A172 (cell line): ENCODE results near the gene MGMT. TPM values are rescaled to one million over a fixed set of nuclear protein-coding genes. Genes with fewer than 3 reads are reported as not detected.

Source experiments
- DNase-seq: peaks from one replicate; pipeline ENCODE4 v3.0.0-alpha.2; 2015; ENCODE audit warnings: low spot score
- total RNA-seq: library from RNA; depleted of rRNA; stranded (reverse); fragments of >200 nt; shearing (Covaris generic); gene quantifications from 2 replicates; pipeline ENCODE4 v1.2.3, GENCODE V29; 2014

MGMT gene
- total RNA-seq, 1 experiment from 2014 or later = not detected

DNA sequence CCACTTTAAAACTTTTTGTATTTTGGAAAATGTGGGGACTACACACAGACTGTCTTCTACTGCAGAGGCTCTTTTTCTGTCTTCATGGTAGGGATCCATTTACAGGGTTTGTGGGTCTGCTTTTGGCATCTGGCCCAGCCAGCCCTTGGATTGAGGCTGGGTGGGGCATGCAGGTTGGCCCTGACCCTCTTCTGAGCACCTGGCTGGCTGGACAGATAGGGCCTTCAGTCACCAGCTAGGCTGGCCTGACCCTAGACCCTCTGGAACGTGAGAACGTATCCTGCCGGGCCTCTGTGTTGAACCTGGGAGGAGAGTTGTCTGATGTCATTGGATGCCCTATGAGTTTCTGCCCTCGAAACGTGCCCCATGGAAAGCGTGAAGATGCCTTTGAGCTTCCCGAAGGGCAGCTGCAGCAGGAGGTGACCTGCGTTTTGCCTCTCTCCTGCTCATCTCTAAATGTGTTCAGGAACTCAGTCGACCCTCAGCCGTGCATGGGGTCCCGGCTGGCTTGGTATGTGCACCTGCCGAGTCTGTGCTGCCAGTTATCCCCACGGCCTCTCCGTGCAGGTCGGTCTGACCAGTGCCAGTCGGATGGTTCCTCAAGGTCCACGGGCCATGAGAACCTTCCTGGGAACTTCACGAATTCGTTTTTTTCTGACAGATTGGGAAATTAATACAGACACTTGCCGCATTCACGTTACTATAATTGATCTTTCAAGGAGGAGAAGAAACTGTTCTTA lies 74.9 kb downstream of the MGMT start:
- no peak for DNase-seq

DNA sequence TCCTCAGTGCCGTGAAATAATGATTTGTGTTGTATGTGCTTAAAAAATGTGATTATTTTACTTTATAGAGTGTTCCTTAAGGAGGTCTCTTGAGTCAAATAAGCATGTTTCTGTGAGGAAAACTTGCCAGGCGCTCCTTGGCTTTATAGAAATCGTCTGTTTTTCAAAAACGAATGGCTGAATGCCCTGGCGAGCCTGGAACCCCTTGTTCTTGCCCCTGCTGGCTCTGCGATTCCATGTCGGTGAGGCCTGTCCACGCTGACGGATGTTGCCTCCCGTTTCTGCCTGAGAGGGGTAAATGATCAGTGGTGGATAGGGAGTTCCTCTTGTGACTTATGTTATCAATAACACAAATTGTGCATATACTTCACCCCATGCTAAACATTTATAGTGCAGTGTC lies 75.5 kb downstream of the MGMT start:
- no peak for DNase-seq

DNA sequence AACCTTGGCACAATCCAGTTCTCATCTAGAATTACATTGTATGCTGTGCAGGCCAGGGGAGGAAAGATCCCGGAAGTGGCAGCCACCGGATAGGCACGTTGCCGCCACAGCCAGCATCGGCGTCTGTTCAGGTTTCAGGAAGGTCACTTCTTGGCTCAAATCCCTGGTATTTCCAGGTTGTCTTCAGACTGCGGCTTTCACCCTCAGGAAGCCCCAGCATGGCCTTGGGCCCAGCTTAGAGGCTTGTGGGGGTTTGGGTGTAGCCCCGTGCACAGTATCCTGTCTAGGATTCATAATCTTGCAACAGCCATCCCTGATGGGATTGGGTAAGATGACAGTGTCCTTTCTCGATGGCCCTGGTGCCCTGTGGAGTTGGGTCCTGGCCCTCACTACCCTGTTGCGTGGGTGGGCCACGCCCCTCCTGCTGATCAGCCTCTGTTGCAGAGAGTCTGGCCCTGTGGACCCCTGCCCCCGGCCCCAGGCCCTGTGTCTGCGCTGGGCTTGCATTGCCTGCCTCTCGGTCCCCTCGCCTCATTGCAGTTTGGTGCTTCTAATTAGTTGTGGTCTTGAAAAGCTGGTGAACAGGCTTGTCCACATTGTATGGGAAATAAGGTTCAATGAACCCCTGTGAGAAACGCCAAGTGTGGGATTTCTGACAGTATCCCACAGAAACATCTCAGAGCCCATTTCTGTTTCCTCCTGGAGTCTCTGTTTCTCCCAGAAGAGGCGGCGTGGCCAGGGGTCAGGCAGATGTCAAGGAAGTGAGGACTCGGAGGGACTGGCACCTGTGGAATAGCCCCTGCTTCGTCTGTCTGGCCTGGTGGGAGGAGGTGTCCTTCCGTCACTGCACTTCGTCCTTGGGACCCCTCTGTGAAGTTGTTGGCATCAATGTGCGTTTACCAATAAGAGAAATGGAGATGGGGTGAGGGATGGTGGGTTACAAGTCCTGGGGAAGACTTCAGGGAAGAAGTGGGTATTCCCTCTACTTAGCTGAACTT lies 77.5 kb downstream of the MGMT start:
- no peak for DNase-seq

DNA sequence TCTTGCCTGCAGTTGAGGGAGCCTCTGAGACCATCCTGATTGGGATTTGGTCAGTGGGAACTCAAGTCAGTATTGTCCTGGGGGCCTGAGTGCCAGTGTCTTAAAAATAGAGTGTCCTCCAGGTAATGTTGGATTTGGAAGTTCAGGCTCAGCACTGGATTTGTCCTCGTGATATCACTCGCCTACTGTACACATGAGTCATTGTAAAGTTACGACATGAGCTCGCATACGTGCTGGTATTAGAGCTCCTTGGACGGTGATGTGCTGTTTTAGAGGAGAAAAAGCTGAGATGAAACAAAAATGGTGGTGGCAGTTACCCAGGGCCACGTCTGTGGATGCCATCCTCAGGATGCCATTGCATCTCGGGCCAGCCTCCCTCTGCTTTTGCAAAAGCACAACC lies 78.2 kb downstream of the MGMT start:
- DNase-seq = no peak

DNA sequence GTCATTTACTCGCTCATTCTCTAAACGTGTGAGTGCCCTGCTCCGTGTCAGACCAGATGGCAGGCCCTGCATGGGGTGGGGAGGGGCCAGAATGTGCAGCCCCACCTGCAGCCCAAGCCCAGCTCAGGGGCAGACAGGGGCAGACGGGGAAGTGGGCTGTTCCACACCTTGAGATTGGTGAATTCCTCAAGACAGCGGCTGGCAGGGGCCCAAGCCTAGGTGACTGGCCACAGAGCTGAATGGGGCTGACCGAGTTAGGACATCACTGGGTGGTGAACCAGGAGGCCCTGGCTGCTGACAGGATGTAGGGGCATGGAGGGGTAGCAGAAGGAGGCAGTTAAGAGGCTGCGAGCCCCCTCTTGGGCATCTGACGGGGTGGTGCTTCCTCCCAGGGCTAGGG lies 79.1 kb downstream of the MGMT start:
- DNase-seq = no peak

DNA sequence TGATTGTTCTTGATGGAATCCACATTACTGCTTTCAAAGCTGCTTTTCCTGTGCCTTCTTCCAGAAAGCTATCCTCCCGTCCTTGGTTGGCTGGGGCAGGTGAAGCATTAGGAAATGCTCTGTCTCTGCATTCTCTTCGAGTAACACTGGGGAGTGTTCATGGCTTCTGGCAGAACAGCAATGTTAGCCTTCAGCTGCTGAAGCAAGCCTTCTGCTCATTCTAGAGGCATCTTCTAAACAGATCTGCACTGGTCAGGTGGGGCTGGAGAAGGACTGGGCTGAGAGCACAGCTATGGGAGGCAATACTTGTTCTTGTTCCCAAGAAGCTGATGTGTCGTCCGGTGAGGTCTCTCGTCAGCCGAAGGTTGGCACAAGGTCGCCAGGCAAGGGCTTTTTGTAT lies 80.6 kb downstream of the MGMT start:
- no peak for DNase-seq

DNA sequence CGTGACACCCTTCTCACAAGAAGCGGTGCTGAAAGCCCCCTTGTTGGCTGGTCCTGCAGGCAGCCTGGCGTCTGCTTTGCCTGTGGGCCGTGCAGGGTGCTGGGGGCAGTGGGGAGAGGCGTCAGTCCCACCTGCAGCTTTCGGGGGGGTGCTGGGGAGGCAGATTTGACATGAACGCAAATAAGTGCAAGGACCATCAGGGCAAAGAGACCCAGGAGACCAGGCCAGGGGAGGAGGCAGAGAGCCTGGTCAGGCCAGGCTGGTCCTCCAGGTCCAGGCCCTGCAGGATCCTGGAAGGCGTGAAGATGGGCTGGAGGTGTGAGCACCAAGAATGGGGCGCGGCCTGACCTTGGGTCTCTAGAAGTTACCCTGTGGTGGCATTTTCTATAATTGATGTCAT lies 81.6 kb downstream of the MGMT start:
- no peak for DNase-seq

DNA sequence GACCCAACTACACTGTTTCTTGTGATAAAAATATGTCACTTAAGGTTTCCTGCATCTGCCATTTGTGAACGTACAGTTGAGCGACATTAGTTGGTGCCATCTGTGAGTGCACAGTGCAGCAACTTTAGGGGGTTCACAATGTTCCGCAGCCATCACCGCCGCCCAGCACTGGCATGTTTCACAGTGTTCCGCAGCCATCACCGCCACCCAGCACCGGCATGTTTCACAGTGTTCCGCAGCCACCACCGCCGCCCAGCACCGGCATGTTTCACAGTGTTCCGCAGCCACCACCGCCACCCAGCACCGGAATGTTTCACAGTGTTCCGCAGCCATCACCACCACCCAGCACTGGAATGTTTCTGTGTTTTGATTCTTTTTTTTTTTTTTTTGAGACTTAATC lies 83.0 kb downstream of the MGMT start:
- DNase-seq = no peak

DNA sequence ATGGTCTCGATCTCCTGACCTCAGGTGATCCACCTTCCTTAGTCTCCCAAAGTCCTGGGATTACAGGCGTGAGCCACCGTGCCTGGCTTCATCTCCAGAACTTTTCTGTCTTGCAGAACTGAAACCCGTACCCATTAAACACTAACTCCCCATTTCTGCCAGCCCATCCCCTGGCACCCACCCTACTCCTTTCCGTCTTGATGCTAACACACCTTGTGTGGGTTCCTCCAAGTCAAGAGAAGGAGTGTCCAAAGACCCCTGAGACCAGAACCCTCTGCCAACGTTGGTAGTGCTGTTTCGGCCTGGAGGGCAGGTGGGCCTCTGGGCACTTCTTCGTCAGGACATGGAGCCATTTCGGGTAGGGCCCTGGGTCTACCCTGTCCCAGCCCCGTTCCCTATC lies 83.6 kb downstream of the MGMT start:
- no peak for DNase-seq

DNA sequence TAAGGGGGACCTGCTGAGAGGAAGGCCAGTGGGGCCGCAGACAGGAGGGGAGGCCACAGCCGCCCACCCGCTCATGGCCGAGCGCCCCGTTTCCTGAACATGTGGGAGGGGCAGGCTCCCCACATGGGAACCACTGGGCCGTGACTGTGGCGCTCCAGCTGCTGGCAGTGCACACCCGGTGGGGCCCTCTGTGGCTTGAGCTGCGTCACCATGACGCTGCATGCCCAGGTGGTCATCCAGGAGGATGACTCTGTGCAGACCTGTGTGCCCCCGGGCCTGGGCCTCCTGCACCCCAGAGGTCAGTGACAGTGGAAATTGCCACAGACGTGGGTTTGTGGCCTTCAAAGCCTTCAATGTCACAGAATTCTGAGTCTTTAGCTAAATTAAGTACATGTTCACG lies 85.1 kb downstream of the MGMT start:
- no peak for DNase-seq

DNA sequence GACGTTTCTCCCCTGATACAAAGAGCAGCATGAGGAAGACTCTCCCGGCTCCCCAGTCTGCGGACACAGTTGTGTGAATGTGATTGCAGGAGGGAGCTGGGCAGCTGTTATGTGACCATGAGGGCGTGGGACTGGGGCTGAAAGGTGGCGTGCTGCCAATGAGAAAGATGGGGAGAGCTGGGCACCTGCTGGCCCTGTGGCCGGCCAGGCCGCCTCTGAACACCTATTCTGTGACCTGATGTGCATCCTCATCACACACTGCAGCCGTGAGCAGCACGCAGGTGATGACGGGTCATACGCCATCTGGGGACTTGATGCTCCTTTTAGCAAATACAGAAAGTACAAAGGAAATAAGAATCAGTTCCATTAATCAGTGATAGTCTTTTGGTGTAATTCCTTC lies 86.9 kb downstream of the MGMT start:
- DNase-seq = no peak

DNA sequence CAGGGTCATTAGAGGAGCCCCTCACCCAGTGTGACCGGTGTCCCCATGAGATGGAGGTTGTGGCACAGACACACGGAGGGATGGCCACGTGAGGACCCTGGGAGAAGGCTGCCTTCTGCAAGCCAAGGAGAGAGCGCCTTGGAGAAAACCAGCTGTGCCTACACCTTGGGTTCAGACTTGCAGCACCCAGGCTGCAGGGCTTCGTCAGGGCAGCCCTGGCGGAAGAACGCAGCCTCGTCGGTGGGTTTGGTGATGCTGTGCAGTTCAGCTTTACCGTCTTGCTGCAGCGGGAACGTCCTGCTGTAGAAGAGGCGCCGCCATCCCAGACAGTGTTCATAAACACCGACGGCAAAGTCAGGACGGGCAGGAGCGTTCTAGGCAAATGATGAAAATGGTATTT lies 89.3 kb downstream of the MGMT start:
- DNase-seq = no peak

DNA sequence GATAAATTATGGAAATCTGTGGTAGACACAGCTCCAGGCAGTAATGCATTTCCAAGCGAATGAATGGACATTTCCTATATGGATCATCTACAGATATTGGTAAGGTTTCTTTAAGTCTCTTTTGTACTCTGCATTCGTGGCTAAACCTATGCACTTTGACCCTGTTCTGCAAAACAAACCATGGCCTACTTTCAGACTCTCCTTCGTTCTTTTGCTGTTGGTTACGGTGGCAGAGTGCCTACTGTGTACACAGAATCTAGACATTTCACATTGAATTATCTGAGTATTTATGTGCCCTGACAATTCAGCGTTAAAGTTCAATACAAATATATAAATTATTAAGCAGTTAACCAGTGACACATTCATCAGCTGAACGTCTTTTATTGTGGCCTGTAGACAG lies 93.3 kb downstream of the MGMT start:
- DNase-seq = no peak

DNA sequence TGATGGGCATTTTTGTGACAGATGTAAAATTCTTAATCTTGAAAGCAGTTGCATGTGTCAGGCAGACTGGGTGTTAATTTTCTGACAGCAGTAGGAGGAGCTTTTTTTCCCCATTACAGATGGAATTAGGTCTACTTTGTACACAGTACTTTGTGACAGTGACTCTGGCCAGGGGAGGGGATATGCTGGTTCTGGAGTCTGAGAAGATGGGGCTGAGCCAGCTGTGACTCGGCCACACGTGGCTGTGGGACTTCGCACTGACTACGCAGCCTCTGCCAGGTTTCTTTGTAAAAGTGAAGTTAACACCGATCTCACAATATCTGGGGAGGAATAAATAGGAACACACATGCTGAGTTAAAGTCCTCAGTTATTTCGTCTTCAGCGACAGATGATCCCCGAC lies 95.4 kb downstream of the MGMT start:
- DNase-seq = no peak

DNA sequence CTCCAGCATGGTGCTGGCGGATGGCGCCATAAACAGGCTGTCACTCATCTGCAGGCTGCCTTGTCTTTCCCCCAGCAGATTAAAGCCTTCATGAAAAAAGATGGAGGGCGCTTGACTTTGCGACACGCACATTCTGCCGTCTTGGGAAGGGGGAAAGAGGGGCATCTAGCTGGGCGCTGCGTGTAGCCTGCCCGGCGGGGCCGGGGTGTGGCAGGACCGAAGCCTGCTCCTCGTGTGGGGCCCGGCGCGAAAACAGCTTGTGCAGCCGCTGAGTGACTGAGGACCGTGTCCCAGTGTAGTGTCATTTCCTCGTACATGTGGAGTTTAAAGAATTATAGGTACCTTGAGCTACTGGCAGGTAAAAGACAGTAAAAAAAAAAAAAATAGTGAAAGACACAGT lies 97.9 kb downstream of the MGMT start:
- no peak for DNase-seq

DNA sequence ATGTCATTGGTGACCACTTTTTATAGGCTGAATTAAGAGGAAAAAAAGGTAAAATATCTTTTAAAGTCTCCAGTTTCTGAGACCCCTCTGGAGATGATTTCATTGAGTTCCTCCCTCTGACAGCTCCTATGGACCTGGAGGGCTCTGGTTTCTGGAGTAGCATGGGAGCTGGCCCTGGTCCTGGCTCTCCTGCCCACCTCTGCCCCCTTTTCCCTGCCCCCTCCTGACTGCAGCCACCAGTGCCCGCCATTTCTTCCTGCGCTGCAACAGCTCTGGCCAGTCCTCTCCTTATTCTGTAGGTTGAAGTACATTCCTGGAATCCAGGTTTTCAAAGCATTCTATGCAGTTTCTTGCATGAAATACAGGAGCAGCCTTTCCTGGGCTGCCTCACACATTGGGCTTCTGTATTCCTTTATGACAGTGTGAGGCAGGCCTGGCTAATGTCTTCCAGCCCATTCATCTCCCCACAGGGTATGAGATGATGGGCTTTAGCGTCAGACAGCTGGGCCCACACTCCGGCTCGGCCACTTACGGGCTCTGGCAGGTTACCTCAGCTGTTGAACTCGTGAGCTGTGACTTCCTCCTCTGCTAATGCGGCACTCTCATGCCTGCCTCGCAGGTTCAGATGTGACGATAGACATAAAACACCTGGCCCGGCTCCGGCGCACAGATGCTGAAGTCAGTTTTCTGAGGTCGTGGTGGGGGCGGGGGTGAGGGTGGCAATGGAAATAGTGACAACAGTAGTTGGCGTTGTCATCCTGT lies 101.7 kb downstream of the MGMT start:
- no peak for DNase-seq

DNA sequence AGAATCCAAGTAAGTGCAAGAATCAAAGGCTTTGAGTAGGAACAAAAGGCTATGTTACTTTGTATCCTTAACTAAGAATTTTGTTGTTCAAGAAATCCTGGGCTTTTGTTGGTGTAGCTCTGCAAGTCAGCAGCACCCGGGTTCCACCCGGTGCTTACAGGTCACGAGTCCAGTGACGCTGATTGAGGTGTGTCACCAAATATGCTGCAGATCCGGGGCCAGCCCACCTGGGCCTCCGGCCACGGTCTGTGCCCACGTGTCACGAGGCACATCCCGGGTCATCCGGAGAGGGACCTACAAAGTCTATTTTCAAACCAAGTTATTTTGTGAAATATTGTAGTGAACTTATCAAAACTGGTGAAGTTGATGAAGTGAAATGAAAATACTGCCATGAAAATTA lies 103.1 kb downstream of the MGMT start:
- DNase-seq = no peak

DNA sequence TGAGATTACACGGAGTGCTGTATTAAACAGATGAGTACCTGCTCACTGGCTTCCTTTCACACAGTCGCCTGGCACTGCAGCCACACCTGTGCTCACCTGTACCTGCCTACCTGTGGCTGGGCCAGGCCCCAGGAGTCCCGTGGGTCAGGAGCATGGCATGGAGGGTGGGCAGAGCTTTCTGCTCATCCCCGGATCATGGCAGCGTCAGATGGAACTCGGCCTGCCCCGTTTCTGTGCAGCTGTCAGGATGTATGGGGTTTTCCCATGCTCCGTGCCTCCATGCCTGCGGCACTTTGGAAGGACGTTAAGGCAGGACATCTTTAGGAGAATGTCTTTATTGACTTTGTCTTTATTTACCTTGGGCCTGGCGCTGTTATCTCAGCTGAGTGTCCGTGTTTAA lies 112.2 kb downstream of the MGMT start:
- no peak for DNase-seq

DNA sequence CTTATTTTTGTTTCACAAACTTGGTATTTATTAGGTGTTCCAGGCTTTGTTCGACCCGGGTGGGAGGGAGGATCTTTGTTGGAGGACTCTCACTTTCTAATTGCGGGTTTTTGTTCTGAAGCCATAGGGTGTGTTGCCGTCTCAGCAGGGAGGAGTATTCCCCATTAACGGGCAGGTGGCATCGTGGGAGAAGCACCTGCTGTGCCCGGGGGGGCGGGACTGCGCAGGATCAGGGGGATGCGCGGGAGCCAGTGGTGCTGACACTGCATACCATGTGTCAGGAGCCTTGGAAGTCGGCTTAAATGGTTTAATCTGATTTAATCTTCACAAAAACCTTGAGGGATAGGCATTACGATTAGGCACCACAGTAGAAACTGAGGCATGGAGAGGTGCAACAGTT lies 113.0 kb downstream of the MGMT start:
- no peak for DNase-seq

DNA sequence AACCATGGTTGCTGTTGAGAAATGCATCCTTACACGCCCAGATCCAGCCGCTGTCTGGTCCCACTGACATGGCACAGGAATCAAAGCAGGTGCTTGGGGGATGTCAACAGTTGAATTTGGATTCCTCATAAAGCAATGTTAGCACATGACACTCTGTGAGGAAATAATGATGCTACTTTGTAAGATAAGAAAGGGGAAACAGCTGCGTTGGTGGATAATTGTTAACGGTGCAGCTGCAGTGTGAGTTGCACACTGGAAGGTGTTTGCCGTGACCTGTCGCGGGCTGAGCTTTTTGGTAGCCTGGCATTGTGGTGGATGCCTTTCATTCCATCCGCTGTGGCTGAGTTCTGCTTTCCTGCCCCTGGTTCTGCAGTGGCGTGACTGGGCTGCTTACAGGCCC lies 113.9 kb downstream of the MGMT start:
- DNase-seq = no peak

DNA sequence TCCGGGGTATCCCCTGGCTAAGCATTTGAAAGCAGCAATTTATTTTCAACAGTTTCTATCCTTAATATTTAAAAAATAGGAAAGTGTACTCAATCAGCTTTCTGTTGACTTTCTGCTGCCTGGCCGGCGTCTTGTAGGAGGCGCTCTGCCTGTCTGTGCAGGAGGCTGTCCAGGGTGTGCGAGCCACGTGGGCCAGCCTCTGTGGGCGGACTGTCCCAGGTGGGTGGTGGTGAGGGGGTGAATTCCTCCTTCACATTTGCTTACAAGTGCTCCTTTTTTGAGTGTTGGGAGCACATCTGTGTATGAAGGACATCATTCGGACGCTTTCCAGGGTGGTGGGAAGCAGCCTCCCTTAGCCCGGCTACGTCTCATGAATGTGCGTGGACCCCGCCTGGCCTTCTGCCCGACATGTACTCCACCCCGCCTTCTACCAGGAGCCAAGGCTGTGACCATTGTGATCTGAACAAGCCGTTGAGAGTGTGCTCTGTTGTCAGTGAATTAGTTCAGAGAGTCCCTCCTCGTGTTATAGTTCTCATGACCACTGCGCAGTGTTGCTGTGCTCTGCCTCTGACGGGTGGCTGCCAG lies 114.9 kb downstream of the MGMT start:
- no peak for DNase-seq

DNA sequence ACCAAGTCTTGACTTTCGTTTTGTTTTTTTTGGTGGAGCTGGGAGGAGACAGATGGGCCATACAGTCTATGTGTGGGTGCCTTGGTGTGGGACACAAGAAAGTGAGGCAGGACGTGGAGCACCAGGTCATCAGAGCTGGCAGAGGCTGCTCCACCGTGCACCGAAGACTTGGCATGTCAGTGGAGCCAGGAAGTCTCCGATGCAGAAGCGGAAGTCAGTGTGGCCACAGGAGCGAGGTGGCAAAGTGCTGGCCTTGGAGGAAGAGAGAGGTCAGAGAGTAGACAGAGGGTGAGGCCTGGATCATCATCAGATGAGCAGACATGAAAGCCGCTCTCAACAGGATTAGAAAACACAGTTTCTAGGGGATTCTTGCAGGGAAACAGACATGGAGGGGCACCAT lies 116.8 kb downstream of the MGMT start:
- DNase-seq = no peak
